GM21367 (cell line): ENCODE results near the gene NUP210L.

Experiments
- ATAC-seq: cut with Tn5 transposase; IDR thresholded peaks from one replicate; pipeline ENCODE4 v1.9.1; 2021; ENCODE audit not compliant: unreplicated experiment

Gene NUP210L

DNA sequence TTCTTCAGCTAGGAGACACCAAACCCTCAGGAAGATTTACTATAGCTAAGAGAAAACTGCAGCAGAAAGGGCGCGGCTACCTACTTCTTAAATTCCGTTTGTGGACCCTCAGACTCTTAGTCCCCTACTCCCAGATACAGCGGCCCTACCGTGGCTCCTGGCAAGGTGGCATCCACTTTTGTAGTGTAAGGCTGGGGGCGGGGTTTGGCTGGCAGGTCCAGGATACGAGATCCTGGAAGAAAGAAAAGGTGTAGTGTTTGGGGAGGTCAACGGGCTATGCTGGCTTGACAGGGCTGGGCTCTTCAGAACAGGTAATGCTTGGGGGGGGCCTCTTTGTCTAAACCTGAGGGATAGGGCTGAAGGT lies 186.9 kb downstream of the NUP210L start:
- ATAC-seq, result no peak

DNA sequence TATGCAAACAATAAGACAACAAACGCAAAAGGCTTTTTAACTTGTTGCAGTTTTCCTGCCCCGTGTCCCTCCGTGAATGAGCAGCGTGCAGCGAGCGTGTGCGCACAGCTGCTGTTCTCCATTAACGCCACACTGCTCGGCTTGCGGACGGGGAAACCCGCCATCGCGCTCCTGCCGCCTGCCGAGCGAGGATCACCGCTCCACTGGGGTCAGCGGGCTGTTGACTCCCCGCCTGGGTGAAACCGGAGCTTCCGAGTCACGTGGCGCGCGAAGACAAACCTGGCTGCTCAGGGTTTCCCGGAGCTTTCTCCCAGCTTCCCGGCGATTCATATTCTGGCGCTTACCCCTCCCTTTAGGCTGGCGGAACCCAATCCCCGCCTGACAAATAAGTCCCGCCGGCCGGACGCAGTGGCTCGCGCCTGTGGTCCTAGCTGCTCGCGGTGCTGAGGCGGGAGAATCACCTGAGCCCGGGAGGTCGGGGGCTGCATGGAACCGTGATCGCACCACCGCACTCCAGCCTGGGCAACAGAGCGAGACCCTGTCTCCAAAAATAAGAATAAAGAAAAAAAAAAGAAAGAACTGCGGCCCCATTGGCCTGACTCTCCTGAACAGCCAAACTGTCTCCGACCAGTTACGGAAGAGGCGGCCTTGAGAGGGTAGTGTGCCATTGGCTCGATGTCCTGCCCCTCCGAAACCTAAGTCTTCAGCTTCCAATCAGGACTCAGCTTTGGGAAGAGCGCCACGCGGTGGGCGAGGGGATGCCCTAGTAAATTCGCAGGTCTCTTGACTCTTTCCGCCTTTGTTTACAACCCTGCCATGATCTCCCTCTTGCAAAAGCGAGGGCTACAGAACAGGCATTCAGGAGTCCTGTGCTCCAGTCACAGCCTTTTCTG lies 187.5 kb downstream of the NUP210L start, which contains the start of gene CREB3L4:
CREB3L4 (plus strand) TSS at position 796 of the 893 bp plus-strand sequence. CDS start 624 bp downstream, outside the sequence.
- ATAC-seq, result peak; percentile 45

GRCh38 chr1:153963850-153964331 lies 191.0 kb downstream of the NUP210L start:
- ATAC-seq, result no peak

DNA sequence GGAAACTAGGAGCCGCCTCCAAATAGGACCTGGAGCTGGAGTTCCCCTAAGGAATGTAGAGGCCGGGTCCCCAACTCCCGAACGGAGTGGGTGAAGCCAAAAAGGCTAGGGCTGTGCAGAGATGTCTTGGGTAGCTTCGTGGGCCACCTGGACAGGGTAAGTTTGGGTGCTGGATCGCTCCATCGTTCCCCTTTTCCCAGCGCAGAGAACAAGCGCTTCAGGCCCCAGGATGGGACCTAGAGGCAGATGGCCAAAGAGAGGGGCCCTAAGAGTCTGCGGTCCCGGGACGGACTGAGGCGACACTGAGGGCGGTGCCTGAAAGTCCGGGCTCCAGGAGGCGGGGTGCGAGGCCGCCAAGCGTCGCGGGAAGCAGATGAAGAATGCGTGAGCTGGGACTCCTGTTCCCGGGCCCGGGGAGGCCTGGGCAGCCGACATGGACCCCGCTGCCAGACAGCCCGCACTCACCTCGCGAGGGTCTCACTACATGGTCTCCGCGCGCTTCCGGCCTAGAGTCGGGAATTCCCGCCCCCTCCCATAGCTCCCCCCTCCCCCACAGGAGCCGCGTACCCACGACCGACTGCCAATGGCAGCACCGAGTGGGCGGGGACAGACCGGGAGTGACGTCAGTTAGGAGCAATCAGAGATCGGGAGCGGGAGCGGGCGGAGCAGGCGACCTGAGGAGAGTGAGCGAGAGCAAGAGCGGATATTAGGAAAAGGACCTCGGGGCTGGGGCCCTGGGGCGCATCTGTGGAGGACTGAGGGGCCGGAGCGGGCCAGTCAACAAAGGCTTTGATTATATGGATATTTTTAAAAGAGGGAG lies 191.6 kb downstream of the NUP210L start, which contains the start of gene SLC39A1:
SLC39A1 (minus strand) TSS at position 508 of the 820 bp plus-strand sequence. CDS start 822 bp downstream, outside the sequence.
- ATAC-seq, result peak; percentile 30

DNA sequence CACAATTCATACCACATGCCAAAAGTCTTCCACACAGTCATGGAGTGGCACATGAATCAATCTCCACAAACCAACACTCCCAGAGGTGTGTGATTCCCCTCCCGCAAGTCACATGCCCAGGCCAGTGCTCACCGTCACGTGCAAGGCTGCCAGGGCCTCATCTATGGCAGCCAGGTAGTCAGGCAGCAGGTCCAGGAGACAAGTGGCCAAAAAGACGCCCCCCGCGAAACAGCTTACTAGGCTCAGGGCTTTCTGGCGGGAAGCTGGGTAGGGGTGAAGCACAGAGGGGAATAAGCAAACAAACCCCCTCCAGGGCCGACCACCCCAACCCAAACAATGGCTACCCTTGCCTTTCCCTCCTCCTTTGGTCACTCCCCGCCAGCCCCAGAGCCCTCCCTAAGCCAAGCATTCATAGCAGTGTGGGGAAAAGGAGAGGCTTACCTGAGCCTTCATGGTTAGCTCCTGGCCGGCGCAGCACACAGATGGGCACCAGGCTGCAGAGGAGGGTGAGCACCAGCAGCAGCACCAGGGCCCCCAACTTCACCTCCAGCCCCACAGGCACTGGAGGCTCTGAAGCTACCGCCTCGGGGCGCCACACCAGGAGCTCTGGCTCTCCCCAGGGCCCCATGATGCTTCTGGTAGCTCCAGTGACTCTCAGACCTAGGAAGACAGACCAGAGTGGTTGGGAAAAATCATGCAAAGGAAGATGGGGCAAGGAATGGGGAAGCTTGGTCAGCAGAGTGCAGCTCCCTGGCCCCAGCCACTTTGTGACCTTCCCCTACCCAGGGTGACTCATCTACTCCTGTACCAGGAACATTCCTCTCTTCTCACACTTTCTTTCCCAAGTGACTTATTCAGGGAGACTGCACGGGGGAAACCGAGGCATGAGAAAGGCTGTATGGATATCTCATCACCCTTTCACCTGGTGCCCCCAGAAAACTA lies 192.5 kb downstream of the NUP210L start:
- no peak for ATAC-seq

DNA sequence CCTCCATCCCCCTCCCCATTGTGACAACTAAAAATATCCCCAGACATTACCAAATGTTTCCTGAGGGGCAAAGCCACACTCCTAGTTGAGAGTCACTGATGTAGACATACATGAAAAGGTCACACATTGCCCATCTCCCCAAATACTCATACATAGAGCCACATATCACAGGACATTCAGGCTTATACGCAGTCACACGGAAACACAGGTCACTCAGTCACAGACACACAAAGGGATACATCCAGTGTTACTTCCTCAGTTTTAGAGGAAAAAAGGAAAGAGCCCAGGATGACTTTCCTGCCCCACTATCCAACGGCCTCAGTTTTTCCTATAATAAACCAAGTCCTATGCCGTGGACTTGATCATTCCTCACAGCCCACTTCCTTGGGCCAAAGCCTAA lies 193.5 kb downstream of the NUP210L start:
- no peak for ATAC-seq

- ATAC-seq, result no peak
These were observed 194.7 kb downstream of the NUP210L start for GRCh38 chr1:153960206-153960605.

DNA sequence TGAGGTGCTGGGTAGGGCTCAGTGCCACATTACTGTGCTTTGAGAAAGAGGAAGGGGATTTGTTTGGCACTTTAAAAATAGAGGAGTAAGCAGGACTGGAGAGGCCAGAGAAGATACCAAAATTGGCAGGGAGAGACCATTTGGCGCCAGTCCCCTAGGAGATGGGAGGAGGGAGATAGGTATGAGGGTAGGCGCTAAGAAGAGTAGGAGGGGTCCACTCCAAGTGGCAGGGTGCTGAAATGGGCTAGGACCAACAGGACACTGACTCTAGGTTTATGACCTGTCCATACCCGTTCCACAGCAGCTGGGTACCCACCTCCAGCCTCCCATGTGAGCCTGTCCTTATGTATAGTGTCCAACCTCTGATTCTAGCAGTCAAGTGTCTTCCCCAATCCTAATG lies 195.4 kb downstream of the NUP210L start:
- no peak for ATAC-seq

DNA sequence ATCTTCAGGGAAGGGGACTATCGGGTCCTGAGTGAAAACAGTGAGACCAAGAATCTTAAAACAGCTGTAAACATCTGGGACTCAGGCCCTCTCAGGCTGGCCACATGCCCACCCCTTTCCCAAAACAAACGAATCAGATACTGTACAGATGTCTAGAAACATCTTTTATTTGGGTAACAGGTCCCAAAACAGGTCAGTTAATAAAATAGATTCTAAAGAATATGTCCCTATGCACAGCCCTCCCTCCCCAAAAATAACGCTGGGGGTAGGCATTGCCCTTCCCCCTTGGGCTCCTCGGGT lies 196.0 kb downstream of the NUP210L start:
- ATAC-seq, result no peak

DNA sequence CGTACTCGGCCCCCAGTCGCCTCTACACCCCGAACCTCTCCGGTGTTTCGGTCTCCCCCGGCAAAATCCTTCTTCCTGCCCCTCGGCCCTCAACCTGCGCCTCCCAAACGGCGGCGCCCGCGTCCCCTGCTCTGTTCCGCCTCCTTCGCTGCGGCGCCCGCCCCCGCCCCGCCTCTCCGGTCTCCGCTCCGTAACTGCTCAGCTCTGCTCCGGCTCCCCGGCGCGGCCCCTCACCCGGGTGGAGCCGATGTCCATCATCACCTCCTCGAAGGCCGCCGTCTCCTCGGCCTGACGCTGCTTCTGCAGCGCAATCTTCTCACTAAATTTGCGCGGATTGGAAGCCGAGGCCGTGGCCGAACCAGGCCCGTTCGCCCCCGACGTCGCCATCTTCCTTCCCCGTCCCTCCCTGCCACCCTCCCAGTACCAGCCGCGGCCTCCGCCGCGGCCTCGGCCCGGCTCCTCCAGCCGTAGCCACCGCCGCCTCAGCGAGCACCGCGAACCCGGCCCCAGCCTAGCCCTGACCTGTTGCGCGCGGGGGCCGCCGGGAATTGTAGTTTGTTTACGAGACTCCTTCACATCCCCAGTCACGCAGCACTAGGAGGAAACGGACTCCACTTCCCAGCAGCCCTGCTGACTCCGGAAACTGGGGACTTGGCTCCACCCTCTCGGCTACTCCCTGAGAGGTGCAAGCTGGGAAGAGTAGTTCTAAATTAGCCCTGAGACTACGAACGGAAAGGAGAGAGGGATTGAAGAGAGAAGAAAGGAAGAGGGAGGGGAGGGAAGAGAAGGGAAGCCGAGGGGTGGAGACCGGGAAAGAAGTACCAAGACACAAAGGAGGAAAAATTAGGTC lies 196.5 kb downstream of the NUP210L start, which contains the start of gene CRTC2:
CRTC2 (minus strand) TSS at position 502 of the 850 bp plus-strand sequence; CDS start at position 387, 115 bp downstream.
- peak; percentile 64 for ATAC-seq

GRCh38 chr1:153957744-153958110 lies 197.1 kb downstream of the NUP210L start:
- no peak for ATAC-seq

DNA sequence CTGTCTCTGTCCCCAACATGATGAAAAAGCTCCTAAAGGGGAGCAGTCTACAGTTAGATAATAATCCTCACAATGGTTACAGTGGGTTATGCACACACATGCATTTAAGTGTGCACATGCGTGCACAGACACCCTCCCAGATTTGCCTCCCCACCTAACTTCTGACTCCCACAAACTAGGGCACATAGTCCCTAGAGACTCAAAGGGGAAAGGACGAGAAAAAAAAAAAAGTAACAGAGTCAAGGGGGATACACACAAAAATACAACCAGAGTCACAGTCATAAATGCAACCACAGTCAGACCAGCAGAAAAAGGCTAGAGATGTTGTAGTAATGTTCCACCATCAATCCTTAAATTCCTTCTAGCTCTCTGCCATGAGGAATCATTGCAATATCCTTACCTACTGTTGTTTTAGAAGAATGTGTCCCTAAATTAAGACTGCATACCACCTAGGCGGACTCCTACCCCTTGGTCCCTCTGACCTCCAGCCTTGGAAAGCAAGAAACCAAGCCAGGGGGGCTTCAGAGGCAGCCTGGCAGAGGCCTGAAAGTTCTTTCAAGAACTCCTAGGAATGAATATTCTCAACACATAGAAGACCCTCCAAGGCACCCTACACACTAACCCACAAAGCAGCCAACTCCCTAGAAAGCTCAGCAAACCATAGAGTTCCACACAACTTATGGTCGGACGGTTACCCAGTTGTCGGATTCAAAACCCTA lies 197.7 kb downstream of the NUP210L start:
- ATAC-seq, result no peak

DNA sequence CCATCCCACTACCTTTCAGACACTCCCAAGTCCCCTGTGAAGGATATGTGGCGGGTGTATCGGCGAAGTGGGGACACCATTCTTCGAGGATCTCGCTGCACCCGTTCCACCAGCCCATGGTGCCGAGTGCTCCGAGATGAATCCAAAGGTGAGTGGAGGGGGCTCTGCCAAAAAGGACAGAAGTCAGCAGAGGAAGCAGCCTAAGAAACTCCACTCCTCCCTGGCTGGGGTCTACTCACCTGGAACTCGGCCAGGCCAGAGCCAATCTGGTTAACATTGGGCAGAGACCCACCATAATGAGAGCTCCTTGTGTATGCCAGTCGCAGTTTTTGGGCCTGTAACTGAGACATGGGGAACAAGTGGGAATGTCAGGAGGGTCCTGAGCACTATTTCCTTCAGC lies 200.0 kb downstream of the NUP210L start:
- no peak for ATAC-seq

- ATAC-seq, result no peak
These were observed 201.0 kb downstream of the NUP210L start for GRCh38 chr1:153953859-153954365.

DNA sequence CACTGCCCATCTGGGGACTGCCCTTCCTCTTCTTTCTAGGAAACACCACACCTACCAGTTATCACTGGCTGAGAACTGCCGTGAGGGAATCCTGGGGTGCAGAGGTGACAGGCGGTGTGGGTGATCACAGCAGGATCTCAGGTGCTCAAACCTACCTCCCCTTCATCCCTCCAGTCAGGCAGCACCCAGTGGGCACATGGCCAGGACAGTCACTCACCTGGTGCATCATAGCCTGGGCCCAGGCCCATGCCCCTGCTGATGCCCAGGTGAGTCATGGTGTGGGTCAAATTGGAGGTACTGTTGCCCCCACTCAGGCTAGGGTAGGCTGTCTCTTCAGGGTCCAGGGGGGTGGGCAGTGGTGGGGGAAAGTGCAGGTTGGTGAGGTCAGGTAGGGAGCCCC lies 203.1 kb downstream of the NUP210L start:
- no peak for ATAC-seq

- ATAC-seq, result no peak
These were observed 203.7 kb downstream of the NUP210L start for GRCh38 chr1:153951183-153951582.

GRCh38 chr1:153946622-153947241 lies 208.1 kb downstream of the NUP210L start, which contains the start of gene DENND4B:
Gene DENND4B (minus strand): TSS chr1:153946718. CDS start chr1:153944374, 2,344 bp downstream.
- ATAC-seq, result peak; percentile 43
